Vein endothelial cell (primary cell): ENCODE results near the gene LCN12. TPM values are rescaled to one million over a fixed set of nuclear protein-coding genes. Genes with fewer than 3 reads are reported as not detected.

Experiments
- total RNA-seq: library from RNA; depleted of rRNA; stranded (reverse); fragments of >200 nt; gene quantifications from 2 replicates; pipeline ENCODE4 v1.2.3, GENCODE V29; 2012

LCN12 gene, protein sequence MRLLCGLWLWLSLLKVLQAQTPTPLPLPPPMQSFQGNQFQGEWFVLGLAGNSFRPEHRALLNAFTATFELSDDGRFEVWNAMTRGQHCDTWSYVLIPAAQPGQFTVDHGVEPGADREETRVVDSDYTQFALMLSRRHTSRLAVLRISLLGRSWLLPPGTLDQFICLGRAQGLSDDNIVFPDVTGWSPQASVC
- 0.29 TPM in 1 of 2 replicates, not detected in the other for total RNA-seq

DNA sequence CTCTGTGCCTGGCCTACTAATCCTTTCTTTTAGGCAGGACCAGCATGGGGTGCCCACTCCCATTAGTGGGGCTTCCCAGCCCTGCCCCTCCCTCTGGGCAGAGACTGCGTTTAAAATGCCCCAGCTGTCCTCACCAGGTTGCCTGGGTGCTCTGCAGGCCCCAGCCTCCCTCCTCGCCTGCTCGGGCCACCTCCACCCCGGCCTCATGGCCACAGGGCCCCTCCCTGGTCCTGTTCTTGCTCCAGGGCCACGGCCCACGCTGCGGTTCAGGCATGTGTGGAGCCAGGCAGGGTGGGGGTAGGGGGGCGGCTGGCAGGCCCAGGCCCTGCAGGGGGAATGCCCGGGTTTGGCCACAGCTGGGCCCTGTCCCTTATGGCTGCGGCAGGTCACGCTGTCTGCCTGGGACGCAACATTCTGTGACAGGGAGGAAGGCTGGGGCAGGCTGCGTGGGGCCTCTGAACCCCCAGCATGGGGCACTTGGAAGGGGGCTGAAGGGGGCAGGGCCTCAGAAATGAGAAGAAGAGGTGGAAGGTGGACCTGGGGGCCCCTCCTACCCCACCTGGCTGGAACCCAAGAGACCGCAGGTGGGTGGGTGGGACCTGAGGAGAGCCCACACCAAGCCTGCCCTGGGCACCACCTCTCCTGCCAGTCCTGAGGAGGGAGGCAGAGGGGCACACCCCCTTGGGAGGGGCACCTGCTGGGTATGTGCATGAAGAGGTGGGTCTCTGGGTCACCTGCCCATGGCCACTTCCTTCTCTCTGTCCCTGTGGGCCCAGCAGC is at the start of gene LCN12:
Gene LCN12 (plus strand): TSS at position 733 of the 780 bp plus-strand sequence. CDS start 55 bp downstream, outside the sequence.

DNA sequence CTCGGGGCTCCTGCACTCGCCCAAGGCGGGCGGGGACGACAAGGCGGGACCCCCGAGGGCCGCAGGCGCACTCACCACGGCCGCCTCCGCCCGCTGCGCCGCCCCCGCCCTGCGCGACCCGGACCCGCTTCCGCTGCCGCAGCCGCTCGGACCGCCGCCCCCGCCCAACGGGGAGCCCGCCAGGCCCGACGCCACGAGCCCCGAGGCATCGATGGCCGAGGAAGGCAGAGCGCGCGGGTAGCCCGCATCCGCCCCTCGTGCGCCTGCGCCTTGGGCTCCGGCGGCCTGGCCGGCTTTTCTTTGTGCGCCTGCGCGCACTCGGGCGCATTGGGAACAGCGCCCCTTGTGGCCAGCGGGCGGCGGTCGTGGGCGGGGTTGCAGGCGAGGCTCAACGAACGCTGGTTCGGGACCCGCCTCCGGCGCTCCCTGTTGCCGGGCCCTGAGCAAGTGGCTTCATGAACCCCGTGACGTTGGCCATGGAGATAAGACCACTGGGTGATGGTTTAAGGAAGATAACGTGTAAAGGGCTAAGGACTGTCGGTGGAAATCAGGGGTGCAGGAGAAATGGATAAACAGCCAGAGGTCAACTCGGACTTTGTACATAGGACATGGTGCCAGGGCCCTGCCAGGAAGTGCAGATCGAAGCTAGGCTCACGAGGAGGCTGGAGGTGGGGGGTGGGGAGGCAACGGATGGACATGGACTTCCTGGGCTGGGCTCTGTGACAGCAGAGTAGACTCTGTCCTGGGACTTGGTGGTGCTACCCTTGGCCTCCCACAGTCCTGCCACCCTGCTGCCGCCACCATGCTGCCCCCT is 7.3 kb upstream of the LCN12 start, which contains the start of the genes C8G and FBXW5:
Gene C8G (plus strand): TSS at position 725 of the 814 bp plus-strand sequence. CDS start 78 bp downstream, at position 803.
Gene FBXW5 (minus strand): TSS at position 220 of the 814 bp plus-strand sequence. CDS start 655 bp downstream, outside the sequence.

DNA sequence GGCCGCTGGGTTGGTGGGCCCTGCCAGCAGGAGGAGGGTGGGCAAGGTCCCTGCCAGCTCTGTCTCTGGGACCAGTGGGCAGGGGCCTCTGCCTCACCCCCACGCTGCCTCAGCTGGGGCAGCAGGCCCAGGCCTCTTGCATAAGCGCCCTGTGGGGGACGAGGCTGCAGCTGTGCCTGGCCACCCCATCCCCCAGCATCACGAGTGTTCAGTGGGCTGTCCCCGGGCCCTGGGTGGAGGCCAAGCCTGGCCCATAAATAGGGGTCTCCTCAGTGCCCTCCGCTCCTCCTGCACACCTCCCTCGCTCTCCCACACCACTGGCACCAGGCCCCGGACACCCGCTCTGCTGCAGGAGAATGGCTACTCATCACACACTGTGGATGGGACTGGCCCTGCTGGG is 25.1 kb downstream of the LCN12 start, which contains the start of gene PTGDS:
Gene PTGDS (plus strand): TSS at position 282 of the 400 bp plus-strand sequence. CDS start 75 bp downstream, at position 357.

DNA sequence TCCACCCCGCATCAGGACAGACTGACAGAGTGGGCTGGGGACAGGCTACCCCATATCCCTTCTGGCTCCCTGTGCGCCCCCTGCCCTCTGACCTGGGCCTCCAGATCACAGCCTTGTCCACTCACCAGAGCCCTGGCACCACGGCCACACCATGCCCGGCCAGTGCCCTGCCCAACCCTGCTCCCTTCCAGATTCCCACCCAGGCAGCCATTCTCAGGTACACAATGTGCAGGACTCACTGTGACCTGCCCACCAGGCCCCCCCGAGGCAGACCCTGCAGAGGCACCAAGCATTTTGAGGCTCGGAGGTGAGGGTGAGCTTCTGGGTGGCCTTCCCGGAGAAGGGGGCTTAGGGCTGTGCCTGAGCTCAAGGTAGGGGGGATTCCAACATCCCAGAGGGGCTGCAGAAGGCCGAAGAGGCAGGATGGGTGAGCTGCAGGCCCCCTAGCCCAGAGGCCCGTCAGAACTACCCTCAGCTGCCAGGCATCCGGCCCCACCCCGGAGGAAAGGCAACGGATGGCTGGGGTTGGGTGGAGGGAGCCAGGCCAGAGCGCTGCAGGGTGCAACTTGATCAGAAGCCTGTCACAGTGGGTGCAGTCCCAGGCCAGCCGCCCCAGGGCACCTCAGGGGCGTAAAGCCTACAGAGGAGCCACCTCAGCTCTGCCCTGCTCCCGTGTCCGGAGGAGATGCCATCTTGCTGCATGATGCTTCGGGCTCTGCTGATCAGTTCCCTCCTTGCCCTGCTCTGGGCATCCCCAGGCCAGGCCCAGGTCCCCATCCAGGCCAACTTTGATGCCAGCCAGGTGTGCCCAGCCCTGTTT is 30.4 kb downstream of the LCN12 start, which contains the start of gene LCNL1:
Gene LCNL1 (plus strand): TSS at position 762 of the 820 bp plus-strand sequence. CDS start 594 bp downstream, outside the sequence.

DNA sequence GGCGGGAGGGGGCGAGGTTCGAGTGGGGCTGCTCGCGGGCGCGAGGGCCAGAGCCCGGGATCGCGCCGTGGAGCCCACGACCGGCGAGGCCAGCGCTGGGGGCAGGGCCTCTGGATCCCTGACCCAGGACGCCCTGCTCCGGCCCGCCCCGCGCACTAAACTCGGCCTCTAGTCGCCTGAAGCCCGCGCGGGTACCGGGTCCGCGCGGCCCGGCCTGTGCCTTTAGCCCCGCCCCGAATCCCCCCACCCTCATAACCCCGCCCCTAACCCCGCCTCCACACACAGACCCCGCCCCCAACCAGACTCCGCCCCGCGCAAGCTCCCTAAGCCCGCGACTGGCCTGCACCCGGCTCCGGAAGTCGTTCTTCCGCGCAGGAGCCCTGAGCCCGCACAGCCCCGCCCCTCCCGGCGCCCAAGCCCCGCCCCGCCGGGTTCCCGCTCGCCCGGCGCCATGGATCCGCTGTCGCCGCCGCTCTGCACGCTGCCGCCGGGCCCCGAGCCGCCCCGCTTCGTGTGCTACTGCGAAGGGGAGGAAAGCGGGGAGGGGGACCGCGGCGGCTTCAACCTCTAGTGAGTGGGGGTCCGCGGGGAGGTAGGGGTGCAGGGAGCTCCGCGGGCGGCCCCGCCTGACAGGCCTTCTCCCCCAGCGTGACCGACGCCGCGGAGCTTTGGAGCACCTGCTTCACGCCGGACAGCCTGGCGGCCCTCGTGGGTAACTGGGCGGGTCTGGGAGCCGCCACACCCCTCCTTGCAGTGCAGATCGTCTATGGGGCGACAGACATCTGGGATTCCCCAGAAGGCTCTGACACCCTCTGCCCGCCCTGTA is 40.1 kb downstream of the LCN12 start, which contains the start of gene PAXX:
Gene PAXX (plus strand): TSS at position 430 of the 826 bp plus-strand sequence. CDS start 22 bp downstream, at position 452.

DNA sequence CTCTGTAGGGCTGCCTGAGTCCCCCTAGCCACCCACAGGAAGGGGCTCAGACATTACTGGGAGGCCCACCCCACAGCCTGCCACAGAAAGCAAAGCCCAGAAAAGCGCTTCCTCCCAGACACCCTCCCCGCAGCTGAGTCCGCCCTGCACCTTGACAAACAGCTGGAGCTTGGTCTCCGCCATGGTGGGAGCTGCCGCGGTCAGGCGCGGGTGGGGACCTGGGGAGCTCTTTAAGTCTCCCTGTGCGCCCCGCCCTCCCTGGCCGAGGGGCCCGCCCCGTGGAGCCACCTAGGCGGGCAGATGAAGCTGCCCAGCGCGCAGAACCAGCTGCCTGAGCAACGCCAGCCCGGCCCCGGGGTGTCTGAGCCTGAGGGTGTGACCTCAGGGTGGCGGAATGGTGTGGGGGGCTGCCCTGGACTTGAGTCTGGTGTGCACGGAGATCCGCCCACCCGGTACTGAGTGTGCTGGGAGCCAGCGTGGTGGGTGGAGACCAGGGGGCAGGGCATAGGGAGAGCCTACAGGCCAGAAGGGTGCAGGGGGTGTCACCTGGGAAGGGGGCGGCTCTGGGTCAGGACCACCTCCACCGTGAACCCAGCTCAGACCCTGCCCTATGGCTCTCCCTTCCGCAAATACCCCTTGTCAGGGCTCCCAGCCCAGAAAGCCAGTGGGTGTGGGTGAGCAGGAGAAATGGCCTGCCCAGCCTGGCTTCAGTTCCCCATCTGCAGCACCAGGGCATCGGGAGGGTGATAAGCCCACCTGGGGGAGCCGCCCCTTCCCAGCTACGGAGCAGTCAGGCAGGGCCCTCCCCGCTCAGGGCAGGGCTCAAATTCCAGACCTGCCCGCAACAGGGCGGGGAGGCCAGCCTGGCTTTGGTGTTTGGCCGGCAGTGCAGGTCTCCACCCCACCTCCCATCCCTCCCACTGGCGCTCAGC is 44.6 kb downstream of the LCN12 start, which contains the start of gene CLIC3:
Gene CLIC3 (minus strand): TSS at position 208 of the 932 bp plus-strand sequence. CDS start 25 bp downstream, at position 183.

Other genes with a start within 250 kb of the LCN12 start
- 182 and 234 TPM in 2 replicates for gene DIPK1B, start 239.7 kb upstream of the LCN12 start, total RNA-seq
- gene LCN10, start 209.3 kb upstream of the LCN12 start, total RNA-seq, result not detected in 2 replicates
- 0.33 TPM in 1 of 2 replicates, not detected in the other for gene LCN6, start 203.7 kb upstream of the LCN12 start, total RNA-seq
- gene LCN8, start 194.0 kb upstream of the LCN12 start, total RNA-seq, result not detected in 2 replicates
- gene LCN15, start 187.8 kb upstream of the LCN12 start, total RNA-seq, result not detected in 2 replicates
- gene TMEM141, start 160.9 kb upstream of the LCN12 start, total RNA-seq, result 51.0 and 63.0 TPM in 2 replicates
- gene CCDC183, start 155.9 kb upstream of the LCN12 start, total RNA-seq, result 0.19 and 0.65 TPM in 2 replicates
- 94.1 and 98.4 TPM in 2 replicates for gene RABL6, start 144.3 kb upstream of the LCN12 start, total RNA-seq
- 0.65 and 0.67 TPM in 2 replicates for gene AJM1, start 109.8 kb upstream of the LCN12 start, total RNA-seq
- 77.7 and 106 TPM in 2 replicates for gene PHPT1, start 102.9 kb upstream of the LCN12 start, total RNA-seq
- gene MAMDC4, start 99.9 kb upstream of the LCN12 start, total RNA-seq, result 0.98 and 1.4 TPM in 2 replicates
- gene EDF1, start 86.0 kb upstream of the LCN12 start, total RNA-seq, result 253 and 286 TPM in 2 replicates
- 11.8 and 13.9 TPM in 2 replicates for gene TRAF2, start 65.8 kb upstream of the LCN12 start, total RNA-seq
- gene FBXW5, start 7.5 kb upstream of the LCN12 start, total RNA-seq, result 180 and 181 TPM in 2 replicates
- gene C8G, start 7.0 kb upstream of the LCN12 start, total RNA-seq, result 0.33 and 0.76 TPM in 2 replicates
- gene PTGDS, start 25.2 kb downstream of the LCN12 start, total RNA-seq, result not detected in 2 replicates
- not detected in 2 replicates for gene LCNL1, start 30.7 kb downstream of the LCN12 start, total RNA-seq
- gene PAXX, start 40.1 kb downstream of the LCN12 start, total RNA-seq, result 14.6 and 19.6 TPM in 2 replicates
- gene CLIC3, start 44.3 kb downstream of the LCN12 start, total RNA-seq, result 0.29 and 0.33 TPM in 2 replicates
- gene ABCA2, start 76.0 kb downstream of the LCN12 start, total RNA-seq, result 12.4 and 18.6 TPM in 2 replicates
- not detected in 2 replicates for gene FUT7, start 79.8 kb downstream of the LCN12 start, total RNA-seq
- gene NPDC1, start 93.9 kb downstream of the LCN12 start, total RNA-seq, result 52.6 and 64.7 TPM in 2 replicates
- gene ENTPD2, start 101.8 kb downstream of the LCN12 start, total RNA-seq, result not detected in 2 replicates
- gene SAPCD2, start 118.3 kb downstream of the LCN12 start, total RNA-seq, result 11.1 and 14.7 TPM in 2 replicates
- gene UAP1L1, start 125.2 kb downstream of the LCN12 start, total RNA-seq, result 19.9 and 21.5 TPM in 2 replicates
- 65.8 and 69.2 TPM in 2 replicates for gene MAN1B1, start 134.7 kb downstream of the LCN12 start, total RNA-seq
- gene DPP7, start 162.5 kb downstream of the LCN12 start, total RNA-seq, result 70.4 and 103 TPM in 2 replicates
- 0.10 TPM in 1 of 2 replicates, not detected in the other for gene GRIN1, start 186.9 kb downstream of the LCN12 start, total RNA-seq
- not detected in 2 replicates for gene LRRC26, start 217.8 kb downstream of the LCN12 start, total RNA-seq
- not detected in 2 replicates for gene TMEM210, start 219.8 kb downstream of the LCN12 start, total RNA-seq
- gene ANAPC2, start 236.3 kb downstream of the LCN12 start, total RNA-seq, result 30.1 and 37.6 TPM in 2 replicates
- gene SSNA1, start 236.4 kb downstream of the LCN12 start, total RNA-seq, result 102 and 108 TPM in 2 replicates
- 9.9 and 10.8 TPM in 2 replicates for gene TPRN, start 248.5 kb downstream of the LCN12 start, total RNA-seq